ENCODE measurements around the gene ZNF750.

GRCh38 chr17:82813299-82814051 is 26.3 kb downstream of the ZNF750 start:
- TF ChIP-seq ZNF513 (tag by site-specific recombination; IDR thresholded peaks at IDR 0.05) = no peak
- no peak for TF ChIP-seq ZNF514 (tag by site-specific recombination; IDR thresholded peaks at IDR 0.05)
- TF ChIP-seq, protein P1, sequence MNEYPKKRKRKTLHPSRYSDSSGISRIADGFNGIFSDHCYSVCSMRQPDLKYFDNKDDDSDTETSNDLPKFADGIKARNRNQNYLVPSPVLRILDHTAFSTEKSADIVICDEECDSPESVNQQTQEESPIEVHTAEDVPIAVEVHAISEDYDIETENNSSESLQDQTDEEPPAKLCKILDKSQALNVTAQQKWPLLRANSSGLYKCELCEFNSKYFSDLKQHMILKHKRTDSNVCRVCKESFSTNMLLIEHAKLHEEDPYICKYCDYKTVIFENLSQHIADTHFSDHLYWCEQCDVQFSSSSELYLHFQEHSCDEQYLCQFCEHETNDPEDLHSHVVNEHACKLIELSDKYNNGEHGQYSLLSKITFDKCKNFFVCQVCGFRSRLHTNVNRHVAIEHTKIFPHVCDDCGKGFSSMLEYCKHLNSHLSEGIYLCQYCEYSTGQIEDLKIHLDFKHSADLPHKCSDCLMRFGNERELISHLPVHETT (tag by site-specific recombination; IDR thresholded peaks at IDR 0.05) = no peak
- TF ChIP-seq, protein P2, sequence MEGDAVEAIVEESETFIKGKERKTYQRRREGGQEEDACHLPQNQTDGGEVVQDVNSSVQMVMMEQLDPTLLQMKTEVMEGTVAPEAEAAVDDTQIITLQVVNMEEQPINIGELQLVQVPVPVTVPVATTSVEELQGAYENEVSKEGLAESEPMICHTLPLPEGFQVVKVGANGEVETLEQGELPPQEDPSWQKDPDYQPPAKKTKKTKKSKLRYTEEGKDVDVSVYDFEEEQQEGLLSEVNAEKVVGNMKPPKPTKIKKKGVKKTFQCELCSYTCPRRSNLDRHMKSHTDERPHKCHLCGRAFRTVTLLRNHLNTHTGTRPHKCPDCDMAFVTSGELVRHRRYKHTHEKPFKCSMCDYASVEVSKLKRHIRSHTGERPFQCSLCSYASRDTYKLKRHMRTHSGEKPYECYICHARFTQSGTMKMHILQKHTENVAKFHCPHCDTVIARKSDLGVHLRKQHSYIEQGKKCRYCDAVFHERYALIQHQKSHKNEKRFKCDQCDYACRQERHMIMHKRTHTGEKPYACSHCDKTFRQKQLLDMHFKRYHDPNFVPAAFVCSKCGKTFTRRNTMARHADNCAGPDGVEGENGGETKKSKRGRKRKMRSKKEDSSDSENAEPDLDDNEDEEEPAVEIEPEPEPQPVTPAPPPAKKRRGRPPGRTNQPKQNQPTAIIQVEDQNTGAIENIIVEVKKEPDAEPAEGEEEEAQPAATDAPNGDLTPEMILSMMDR (tag by site-specific recombination; IDR thresholded peaks at IDR 0.05) = no peak
- TF ChIP-seq, protein P3, sequence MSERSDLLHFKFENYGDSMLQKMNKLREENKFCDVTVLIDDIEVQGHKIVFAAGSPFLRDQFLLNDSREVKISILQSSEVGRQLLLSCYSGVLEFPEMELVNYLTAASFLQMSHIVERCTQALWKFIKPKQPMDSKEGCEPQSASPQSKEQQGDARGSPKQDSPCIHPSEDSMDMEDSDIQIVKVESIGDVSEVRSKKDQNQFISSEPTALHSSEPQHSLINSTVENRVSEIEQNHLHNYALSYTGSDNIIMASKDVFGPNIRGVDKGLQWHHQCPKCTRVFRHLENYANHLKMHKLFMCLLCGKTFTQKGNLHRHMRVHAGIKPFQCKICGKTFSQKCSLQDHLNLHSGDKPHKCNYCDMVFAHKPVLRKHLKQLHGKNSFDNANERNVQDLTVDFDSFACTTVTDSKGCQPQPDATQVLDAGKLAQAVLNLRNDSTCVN (tag by site-specific recombination; optimal IDR thresholded peaks at IDR 0.05) = no peak
- TF ChIP-seq ZBTB6 (tag by site-specific recombination; IDR thresholded peaks at IDR 0.05) = no peak
- no peak for TF ChIP-seq PRDM4 (tag by site-specific recombination; IDR thresholded peaks at IDR 0.05)
- no peak for TF ChIP-seq ZNF596 (tag by site-specific recombination; IDR thresholded peaks at IDR 0.05)
- TF ChIP-seq ZNF292 (tag by site-specific recombination; IDR thresholded peaks at IDR 0.05; ENCODE audit: borderline replicate concordance, low read depth) = no peak
- TF ChIP-seq YY1 (tag by site-specific recombination; IDR thresholded peaks at IDR 0.05) = no peak

Data from HEK293 (cell line).